ENCODE measurements around the gene PAPPA2. TPM values are rescaled to one million over a fixed set of nuclear protein-coding genes. Genes with fewer than 3 reads are reported as not detected.

The PAPPA2 gene
- polyA plus RNA-seq, 1 donor: 0.41 TPM

- DNase-seq: no peak
Observed at GRCh38 chr1:176499671-176500070, 36.7 kb downstream of the PAPPA2 start.

GRCh38 chr1:176501599-176501998, 38.6 kb downstream of the PAPPA2 start:
- no peak for DNase-seq

DNA sequence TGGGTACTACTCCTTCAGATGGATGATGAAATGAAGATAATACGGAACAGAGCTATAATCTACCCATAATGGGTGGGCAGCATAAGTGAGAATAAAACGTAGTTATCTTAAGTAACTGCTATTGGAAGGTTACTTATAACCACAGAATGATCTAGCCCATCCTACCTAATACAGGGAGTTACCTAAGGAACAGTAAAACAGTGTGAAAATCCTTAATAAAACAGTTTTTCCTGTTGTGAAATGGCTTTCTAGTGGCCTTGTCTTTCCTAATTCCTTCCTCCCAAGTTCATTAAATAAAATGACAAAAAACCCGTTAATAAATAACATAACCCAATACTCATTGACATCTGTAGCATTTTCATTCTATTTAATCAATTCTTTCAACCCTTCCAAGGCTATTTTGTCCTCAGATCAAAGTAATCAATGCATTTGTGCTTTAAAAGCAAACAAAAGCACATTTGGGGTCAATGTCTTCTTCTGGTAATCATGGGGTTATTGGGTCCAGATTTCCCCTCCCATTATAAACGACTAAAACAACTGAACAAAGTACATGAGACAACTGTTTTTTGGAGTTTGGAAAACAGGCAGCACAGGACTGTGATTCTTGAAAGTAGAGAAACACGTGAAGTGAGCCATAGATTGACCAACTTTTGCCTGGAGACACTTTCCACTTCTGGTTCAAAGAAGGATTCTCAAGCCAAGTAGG, 42.0 kb downstream of the PAPPA2 start:
- no peak for DNase-seq

GRCh38 chr1:176512966-176513365, 50.0 kb downstream of the PAPPA2 start:
- DNase-seq: no peak

DNA sequence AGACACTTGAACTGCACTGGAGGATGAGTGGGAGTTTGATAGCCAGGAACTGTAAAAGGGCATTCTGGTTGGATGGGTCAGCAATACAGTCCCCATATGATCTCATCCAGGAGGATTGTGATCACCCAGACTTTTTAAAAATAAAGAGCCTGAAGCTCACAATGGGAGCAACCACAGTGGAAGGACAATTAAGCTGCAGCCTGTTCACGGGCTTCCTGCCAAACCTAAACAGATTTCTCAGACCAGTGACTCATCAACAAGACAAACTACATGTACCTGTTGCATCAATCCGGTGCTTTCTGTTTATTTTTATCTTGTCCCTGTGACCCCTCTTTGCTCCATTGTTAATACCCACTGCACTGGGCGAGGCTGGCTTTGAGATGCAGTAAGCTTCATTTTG, 52.3 kb downstream of the PAPPA2 start:
- no peak for DNase-seq

- no peak for DNase-seq
Observed at GRCh38 chr1:176517484-176517883, 54.5 kb downstream of the PAPPA2 start.

DNA sequence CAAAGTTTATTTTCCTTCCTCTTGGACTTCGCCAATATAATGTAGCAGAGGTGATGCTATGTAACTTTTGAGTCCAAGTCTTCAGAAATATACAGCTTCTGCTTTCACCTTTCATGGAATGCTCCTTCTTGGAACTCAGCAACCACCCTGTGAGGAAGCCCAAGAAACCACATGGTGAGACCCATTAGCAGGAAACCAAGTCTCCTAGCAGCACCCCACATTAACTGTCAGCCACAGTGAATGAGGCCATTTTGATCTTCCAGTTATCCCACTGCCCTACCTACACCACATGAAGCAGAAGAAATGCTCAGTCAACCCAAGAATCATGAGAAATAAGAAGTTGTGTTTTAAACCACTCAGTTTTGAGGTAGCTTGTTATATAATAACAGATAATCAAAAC, 58.2 kb downstream of the PAPPA2 start:
- no peak for DNase-seq

GRCh38 chr1:176522310-176522845, 59.4 kb downstream of the PAPPA2 start:
- no peak for DNase-seq

- no peak for DNase-seq
Observed at GRCh38 chr1:176529395-176530090, 66.6 kb downstream of the PAPPA2 start.

DNA sequence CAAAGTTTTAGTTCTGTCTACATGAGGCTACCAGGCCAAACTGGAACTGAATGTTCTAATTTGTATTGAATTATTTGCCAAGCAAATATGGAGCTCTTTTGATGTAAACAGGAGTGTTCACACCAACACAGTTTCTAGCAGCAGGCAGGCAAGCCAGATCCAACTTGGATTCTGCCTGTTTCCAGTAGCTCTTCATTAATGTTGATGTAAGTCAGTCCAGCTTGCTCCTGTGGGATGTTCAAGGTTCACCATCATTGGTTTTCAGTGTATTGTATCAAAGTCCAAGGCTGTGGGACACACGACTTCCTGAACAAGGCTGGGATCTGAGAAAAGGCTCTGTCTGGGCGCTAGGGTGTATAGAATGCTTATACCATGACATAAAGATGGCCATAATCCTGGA, 68.1 kb downstream of the PAPPA2 start:
- DNase-seq: no peak

- no peak for DNase-seq
Observed at GRCh38 chr1:176531921-176532897, 69.2 kb downstream of the PAPPA2 start.

DNA sequence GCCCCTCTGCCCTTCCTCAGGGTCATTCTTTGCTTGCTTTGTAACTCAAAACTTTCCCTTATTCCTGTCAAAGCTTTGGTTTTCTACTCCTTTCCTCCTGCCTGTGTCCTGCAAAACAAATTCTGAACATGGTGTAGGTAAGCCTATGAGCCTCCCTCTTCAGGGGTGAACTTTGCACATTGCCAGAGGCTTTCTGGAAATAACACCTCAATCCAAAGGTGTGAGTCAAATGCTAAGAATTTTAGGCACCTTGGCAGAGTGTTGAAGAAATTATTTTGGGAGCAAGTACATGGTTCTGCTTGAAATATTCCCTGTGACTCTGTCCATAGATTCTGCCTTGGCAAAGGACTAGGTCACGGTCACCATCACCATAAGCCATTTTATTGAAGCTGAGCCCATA, 70.0 kb downstream of the PAPPA2 start:
- no peak for DNase-seq

GRCh38 chr1:176536588-176536987, 73.6 kb downstream of the PAPPA2 start:
- no peak for DNase-seq

GRCh38 chr1:176539018-176539417, 76.0 kb downstream of the PAPPA2 start:
- no peak for DNase-seq

- DNase-seq: no peak
Observed at GRCh38 chr1:176540428-176540827, 77.5 kb downstream of the PAPPA2 start.

DNA sequence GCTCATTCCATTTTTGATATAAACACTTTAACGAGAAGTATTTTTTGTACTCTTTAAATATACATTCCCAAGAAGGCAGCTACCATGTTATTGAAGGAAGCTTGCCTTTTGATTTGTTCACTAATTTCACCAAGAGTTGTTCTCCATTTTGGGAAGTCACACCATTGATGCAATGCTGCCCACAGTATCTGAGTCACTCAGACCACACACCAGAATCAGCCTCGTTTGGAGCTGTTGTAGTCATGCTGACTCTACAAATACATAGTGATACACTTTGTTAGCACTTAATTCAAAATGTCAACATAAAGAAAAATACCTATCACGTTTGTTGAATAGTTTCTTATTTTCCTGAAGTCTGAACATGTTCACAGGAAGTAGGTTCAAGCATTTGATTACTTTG, 78.7 kb downstream of the PAPPA2 start:
- no peak for DNase-seq

- DNase-seq: no peak
Observed at GRCh38 chr1:176542352-176542751, 79.4 kb downstream of the PAPPA2 start.

- no peak for DNase-seq
Observed at GRCh38 chr1:176543360-176544129, 80.6 kb downstream of the PAPPA2 start.

DNA sequence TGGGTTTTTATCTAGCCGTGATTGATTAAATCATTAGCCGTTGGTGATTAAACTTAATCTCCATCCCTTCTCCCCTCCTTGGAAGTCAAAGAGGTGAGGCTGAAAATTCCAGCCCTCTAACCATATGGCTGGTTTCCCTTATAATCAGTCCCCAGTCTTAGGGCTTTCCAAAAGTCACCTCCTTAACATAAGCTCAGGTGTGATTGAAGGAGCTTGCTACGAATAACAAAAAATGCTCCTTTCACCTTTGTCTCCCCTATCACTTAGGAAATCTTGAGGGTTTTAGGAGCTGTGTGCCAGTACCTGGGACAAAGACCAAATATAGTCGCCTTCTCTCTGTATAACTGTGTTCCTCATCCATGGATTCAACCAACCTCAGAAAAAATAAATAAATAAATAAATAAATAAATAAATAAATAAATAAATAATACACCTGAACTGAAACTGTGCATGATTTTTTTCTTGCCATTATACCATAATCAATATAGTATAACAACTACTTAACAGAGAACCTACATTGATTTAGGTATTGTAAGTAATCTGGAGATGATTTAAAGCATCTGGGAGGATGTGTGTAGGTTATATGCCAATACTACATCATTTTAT, 82.2 kb downstream of the PAPPA2 start:
- no peak for DNase-seq

DNA sequence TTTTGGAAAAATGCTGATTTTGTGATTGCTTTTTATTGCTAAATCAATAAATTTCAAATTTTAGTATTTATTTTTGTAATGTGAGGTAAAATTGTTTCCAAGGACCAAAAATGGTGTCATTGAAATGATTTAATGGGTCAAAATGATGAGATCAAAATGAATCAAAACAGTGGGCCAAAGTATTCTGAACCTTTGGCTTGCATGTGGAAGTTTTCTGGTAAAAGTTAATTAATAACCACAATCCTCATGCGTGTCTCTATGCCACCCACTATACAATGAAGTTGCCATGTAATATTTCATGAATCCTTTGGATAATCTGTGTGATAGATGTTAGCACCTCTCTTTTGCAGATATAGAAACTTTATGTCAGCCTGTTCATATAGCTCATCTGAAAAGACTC, 83.8 kb downstream of the PAPPA2 start:
- no peak for DNase-seq

- peak; percentile 48 for DNase-seq
Observed at GRCh38 chr1:176551146-176551545, 88.2 kb downstream of the PAPPA2 start.
